HepG2 (cell line): Measurements from ENCODE around the gene FBXO48. TPM values are rescaled to one million over a fixed set of nuclear protein-coding genes. Genes with fewer than 3 reads are reported as not detected.

Experiments
- ARHGAP35 ChIP-seq: sonication (generic); formaldehyde crosslinking; IDR thresholded peaks from 2 replicates; pipeline ENCODE4 v1.9.0; 2022; ENCODE audit warnings: mild to moderate bottlenecking, inconsistent platforms, moderate library complexity, missing genetic modification reagents, borderline replicate concordance
- CC2D1A ChIP-seq: sonication (generic); formaldehyde crosslinking; IDR thresholded peaks from 2 replicates; pipeline ENCODE4 v1.8.1; 2023; ENCODE audit warnings: mild to moderate bottlenecking, missing genetic modification reagents
- CSRNP1 ChIP-seq: sonication (generic); formaldehyde crosslinking; IDR thresholded peaks from 2 replicates; pipeline ENCODE4 v1.8.1; 2023; ENCODE audit warnings: mild to moderate bottlenecking, missing genetic modification reagents
- IRF9 ChIP-seq: sonication (generic); formaldehyde crosslinking; IDR thresholded peaks from 2 replicates; pipeline ENCODE4 v1.8.0; 2022; ENCODE audit warnings: missing genetic modification reagents, mild to moderate bottlenecking, borderline replicate concordance
- MIER3 ChIP-seq: IDR thresholded peaks from 2 replicates; pipeline ENCODE4 v1.6.1; 2016; ENCODE audit warnings: missing compliant biosample characterization, borderline replicate concordance
- NCOA1 ChIP-seq: sonication (generic); formaldehyde crosslinking; IDR thresholded peaks from 2 replicates; pipeline ENCODE4 v1.9.0; 2021; ENCODE audit warnings: missing genetic modification reagents
- PHF21A ChIP-seq: sonication (generic); formaldehyde crosslinking; IDR thresholded peaks from 2 replicates; pipeline ENCODE4 v1.5.0; 2020; ENCODE audit warnings: mild to moderate bottlenecking, missing genetic modification reagents
- SOX13 ChIP-seq, 3 experiments: fragments of 450-650 bp in 1 of 3; sonication (generic) in 1 of 3; formaldehyde crosslinking in 1 of 3; IDR thresholded peaks in 2 of 3; conservative IDR thresholded peaks in 1 of 3; 2 replicates each; pipeline versions ENCODE4 v1.5.0 to v1.6.1; 2016 to 2020; ENCODE audit warnings: antibody characterized with exemption in 1 of 3, mild to moderate bottlenecking in 1 of 3, missing compliant biosample characterization in 1 of 3, missing genetic modification reagents in 1 of 3, moderate library complexity in 1 of 3
- STAT6 ChIP-seq: sonication (generic); formaldehyde crosslinking; IDR thresholded peaks from 2 replicates; pipeline ENCODE4 v1.4.0; 2020; ENCODE audit warnings: missing genetic modification reagents, mild to moderate bottlenecking, borderline replicate concordance
- TERF1 ChIP-seq: sonication (generic); formaldehyde crosslinking; IDR thresholded peaks from 2 replicates; pipeline ENCODE4 v1.8.0; 2022; ENCODE audit warnings: mild to moderate bottlenecking, missing genetic modification reagents, moderate library complexity
- THAP8 ChIP-seq: sonication (generic); formaldehyde crosslinking; IDR thresholded peaks from 2 replicates; pipeline ENCODE4 v1.5.1; 2020; ENCODE audit warnings: missing genetic modification reagents, mild to moderate bottlenecking, borderline replicate concordance
- XRCC5 ChIP-seq: fragments of 200-400 bp; formaldehyde crosslinking; optimal IDR thresholded peaks from 2 replicates; pipeline ENCODE3; 2017; ENCODE audit warnings: mild to moderate bottlenecking, low read length
- ZNF570 ChIP-seq: sonication (generic); formaldehyde crosslinking; IDR thresholded peaks from 2 replicates; pipeline ENCODE4 v1.4.0; 2020; ENCODE audit warnings: mild to moderate bottlenecking, missing genetic modification reagents, borderline replicate concordance
- ZNF724P ChIP-seq: sonication (generic); formaldehyde crosslinking; IDR thresholded peaks from 2 replicates; pipeline ENCODE4 v1.8.0; 2022; ENCODE audit warnings: missing genetic modification reagents, borderline replicate concordance
- ZNF761 ChIP-seq: sonication (generic); formaldehyde crosslinking; conservative IDR thresholded peaks from 2 replicates; pipeline ENCODE4 v1.4.0; 2020; ENCODE audit warnings: mild to moderate bottlenecking, missing genetic modification reagents
- ZNF770 ChIP-seq: sonication (generic); formaldehyde crosslinking; IDR thresholded peaks from 2 replicates; pipeline ENCODE4 v1.5.0; 2020; ENCODE audit warnings: mild to moderate bottlenecking, missing genetic modification reagents
- ZNF775 ChIP-seq: sonication (generic); formaldehyde crosslinking; IDR thresholded peaks from 2 replicates; pipeline ENCODE4 v1.4.0; 2020; ENCODE audit warnings: missing genetic modification reagents, mild to moderate bottlenecking, moderate library complexity, borderline replicate concordance
- ZNF782 ChIP-seq: sonication (generic); formaldehyde crosslinking; IDR thresholded peaks from 2 replicates; pipeline ENCODE4 v1.4.0; 2020; ENCODE audit warnings: missing genetic modification reagents, mild to moderate bottlenecking, borderline replicate concordance
- ZSCAN20 ChIP-seq: sonication (generic); formaldehyde crosslinking; IDR thresholded peaks from 2 replicates; pipeline ENCODE4 v1.4.0; 2020; ENCODE audit warnings: missing genetic modification reagents, mild to moderate bottlenecking, borderline replicate concordance
- polyA plus RNA-seq, 8 experiments: library from polyadenylated mRNA; depleted of rRNA in 3 of 8; stranded (reverse) in 7 of 8; unstranded in 1 of 8; fragments of >200 nt; fragmentation: Illumina TruSeq in 4 of 8; extraction: Trizol in 4 of 8; gene quantifications; 2 replicates each; pipeline versions ENCODE4 v1.2.1 to v1.2.3, GENCODE V29; 2011 to 2016; ENCODE audit warnings: low read depth in 4 of 8, missing spikeins in 1 of 8, mixed read lengths in 1 of 8; ENCODE audit not compliant: insufficient read depth in 1 of 8
- total RNA-seq, 5 experiments: library from RNA; depleted of rRNA; stranded (reverse); fragments of >200 nt; fragmentation: Illumina TruSeq; extraction: Trizol; gene quantifications; 2 replicates each; pipeline ENCODE4 v1.2.3, GENCODE V29; 2016; ENCODE audit warnings: low read depth in 1 of 5

The FBXO48 gene
- total and polyA plus RNA-seq, 2 of the 13 experiments (the other 11 are each of a cell fraction or from before 2014, with no cell fraction given): 0.42 to 1.1 TPM

- TF ChIP-seq CSRNP1 (CRISPR knock-in tag): no peak
- peak; percentile 6; the same call in 1 of the 2 replicates for TF ChIP-seq CC2D1A (CRISPR knock-in tag)
- no peak for TF ChIP-seq ZSCAN20 (CRISPR knock-in tag)
- peak; percentile 20; the same call in 1 of the 2 replicates for TF ChIP-seq ZNF782 (CRISPR knock-in tag)
- TF ChIP-seq THAP8 (CRISPR knock-in tag): 0 out of 2 replicates have a peak, but pooled peaks have one; percentile 55
- TF ChIP-seq NCOA1 (CRISPR knock-in tag): no peak
- TF ChIP-seq ZNF770 (CRISPR knock-in tag): no peak
- TF ChIP-seq ZNF761 (CRISPR knock-in tag): no peak
- TF ChIP-seq IRF9 (CRISPR knock-in tag): no peak
- TF ChIP-seq MIER3 (CRISPR knock-in tag): no peak
- 0 out of 2 replicates have a peak, but pooled peaks have one; percentile 7 for TF ChIP-seq PHF21A (CRISPR knock-in tag)
- peak; percentile 12 for TF ChIP-seq XRCC5
- TF ChIP-seq TERF1 (CRISPR knock-in tag): no peak
- TF ChIP-seq ZNF570 (CRISPR knock-in tag): no peak
- TF ChIP-seq STAT6: no peak; the same call in 1 of the 2 replicates
- TF ChIP-seq ZNF775 (CRISPR knock-in tag): peak; percentile 99
- peak; percentile 73; the same call in 1 of the 2 replicates for TF ChIP-seq ARHGAP35 (CRISPR knock-in tag)
- no peak for TF ChIP-seq SOX13 (IDR thresholded peaks at IDR 0.05)
- TF ChIP-seq SOX13 (CRISPR knock-in tag; conservative IDR thresholded peaks at IDR 0.05 in 1 of 2, IDR thresholded peaks at IDR 0.05 in 1 of 2): 0 out of 4 replicates have a peak, but pooled peaks of 1 of the 2 experiments have one; percentile 2
- TF ChIP-seq ZNF724P (CRISPR knock-in tag): 0 out of 2 replicates have a peak, but pooled peaks have one; percentile 53
These were observed 367 bp downstream of the FBXO48 start (continued) for GRCh38 chr2:68466778-68467076.
